Measurements from ENCODE around the gene BCAS3.

The BCAS3 gene

DNA sequence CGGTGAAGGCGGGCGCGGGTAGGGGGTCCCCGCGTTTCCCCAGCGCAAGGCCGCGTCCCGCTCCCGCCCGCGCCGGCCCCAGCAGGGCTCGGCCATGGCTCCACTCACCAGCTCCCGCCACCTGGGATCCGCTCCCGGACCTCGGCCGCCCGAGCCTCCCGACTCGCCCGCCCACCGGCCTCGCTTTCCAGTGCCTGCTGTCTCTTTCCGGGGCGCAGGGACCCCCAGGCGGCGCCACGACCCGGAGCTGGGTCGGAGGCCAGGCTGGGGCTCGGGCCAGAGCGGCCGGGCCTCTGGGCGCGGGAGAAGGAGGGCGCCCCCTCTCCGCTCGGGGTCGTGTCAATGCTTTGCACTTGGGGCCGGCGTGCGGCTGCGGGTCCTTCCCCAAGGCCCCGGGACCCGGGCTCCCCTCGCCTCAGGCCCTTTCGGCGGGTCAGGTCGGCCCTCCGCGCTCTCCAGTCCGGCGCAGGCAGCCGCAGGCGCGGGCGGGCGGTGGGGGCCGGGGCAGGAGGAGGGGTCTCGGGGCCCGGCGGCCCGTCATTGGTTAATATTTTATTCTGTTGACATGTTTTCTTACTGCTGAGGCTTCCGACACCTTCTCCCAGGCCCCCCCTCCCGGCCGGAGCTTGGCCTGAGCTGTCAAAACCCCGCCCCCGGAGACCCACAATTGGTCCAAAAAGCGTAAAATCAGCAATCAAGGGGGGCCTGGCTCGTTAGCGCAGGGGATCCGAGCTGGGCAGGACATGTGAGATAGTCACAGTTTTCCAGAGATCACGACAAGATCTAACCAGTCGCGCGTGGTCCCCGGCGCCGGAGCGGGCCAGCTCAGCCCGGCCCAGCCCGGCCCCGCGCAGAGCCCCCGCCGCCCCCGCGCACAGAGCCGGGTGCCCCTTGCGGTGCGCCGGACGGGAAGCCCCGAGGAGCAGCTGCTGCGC, 721.7 kb downstream of the BCAS3 start, which contains the start of gene TBX2:
TSS of gene TBX2 (plus strand) at position 713 of the 935 bp plus-strand sequence. CDS start 334 bp downstream, outside the sequence.
- no peak for FAIRE-seq
- TF ChIP-seq POLR2AphosphoS5 (IDR thresholded peaks at IDR 0.05; ENCODE audit: low read depth, low read length), result no peak
- TF ChIP-seq TAF1 (IDR thresholded peaks at IDR 0.05; ENCODE audit: low read depth, low read length), result no peak
- DNase-seq (ENCODE audit: insufficient read length, low spot score), result no peak

DNA sequence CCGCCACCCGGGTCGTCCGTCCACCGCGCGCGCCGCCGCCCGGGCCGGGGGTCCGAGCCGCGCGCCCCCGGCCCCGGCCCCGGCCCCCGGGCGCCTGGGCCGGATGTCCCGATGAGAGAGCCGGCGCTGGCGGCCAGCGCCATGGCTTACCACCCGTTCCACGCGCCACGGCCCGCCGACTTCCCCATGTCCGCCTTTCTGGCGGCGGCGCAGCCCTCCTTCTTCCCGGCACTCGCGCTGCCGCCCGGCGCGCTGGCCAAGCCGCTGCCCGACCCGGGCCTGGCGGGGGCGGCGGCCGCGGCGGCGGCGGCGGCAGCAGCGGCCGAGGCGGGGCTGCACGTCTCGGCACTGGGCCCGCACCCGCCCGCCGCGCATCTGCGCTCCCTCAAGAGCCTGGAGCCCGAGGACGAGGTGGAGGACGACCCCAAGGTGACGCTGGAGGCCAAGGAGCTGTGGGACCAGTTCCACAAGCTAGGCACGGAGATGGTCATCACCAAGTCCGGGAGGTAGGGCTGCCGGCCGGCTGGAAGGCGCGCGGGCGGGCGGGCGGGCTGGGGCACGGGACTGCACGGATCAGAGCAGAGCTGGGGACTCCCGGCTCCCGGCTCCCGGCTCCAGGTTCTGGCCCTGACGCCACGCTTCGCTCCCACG, 722.5 kb downstream of the BCAS3 start:
- FAIRE-seq (no peak), DNase-seq (ENCODE audit: insufficient read length, low spot score) (no peak)
- TF ChIP-seq PAX5 (IDR thresholded peaks at IDR 0.05; ENCODE audit: insufficient read depth, low read length, severe bottlenecking) (no peak), POLR2AphosphoS5 (IDR thresholded peaks at IDR 0.05; ENCODE audit: low read depth, low read length) (no peak), POLR2A (IDR thresholded peaks at IDR 0.05; ENCODE audit: low read depth, low read length) (no peak), POU2F2 (IDR thresholded peaks at IDR 0.05; ENCODE audit: low read depth, low read length) (no peak), TAF1 (IDR thresholded peaks at IDR 0.05; ENCODE audit: low read depth, low read length) (no peak), SPI1 (IDR thresholded peaks at IDR 0.05; ENCODE audit: low read depth, low read length) (no peak)

DNA sequence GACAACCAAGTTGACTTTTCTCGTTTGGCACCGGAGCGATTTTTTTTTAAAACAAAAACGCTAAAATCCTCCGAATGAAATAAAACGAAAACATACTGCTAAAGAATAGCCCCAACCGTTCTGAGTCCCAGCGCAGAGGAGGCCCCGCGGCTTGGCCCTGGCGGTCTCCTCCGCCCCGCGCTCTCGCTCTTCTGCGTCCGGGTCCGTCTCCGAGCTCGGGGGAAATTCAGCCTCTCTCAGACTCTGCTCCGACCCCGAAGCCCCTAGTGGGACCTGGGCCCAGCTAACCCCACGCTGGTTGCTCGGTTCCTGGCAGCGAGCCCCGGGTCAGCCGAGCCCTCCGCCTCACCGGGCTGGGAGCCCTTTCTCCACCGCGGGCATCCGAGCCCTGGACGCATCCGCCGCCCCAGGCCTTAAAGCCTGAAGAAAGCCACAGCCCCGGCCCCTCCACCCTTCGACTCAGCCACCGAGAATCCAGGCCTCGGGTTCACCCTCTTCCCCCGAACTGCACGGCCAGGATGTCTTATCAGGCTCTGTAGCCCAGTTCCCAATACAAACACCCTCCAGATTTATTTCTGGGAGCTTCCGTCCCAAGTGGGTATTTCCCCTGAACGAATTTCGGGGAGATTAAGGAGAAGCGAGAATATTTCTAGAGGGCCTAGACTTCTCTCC, 723.2 kb downstream of the BCAS3 start:
- DNase-seq (ENCODE audit: insufficient read length, low spot score) (no peak), FAIRE-seq (no peak)
- TF ChIP-seq POLR2A (IDR thresholded peaks at IDR 0.05; ENCODE audit: low read depth, low read length), result no peak
- TF ChIP-seq TAF1 (IDR thresholded peaks at IDR 0.05; ENCODE audit: low read depth, low read length), result no peak
- TF ChIP-seq SPI1 (IDR thresholded peaks at IDR 0.05; ENCODE audit: low read depth, low read length), result no peak
- TF ChIP-seq POLR2AphosphoS5 (IDR thresholded peaks at IDR 0.05; ENCODE audit: low read depth, low read length), result no peak
- TF ChIP-seq POU2F2 (IDR thresholded peaks at IDR 0.05; ENCODE audit: low read depth, low read length), result no peak
- no peak for TF ChIP-seq PAX5 (IDR thresholded peaks at IDR 0.05; ENCODE audit: insufficient read depth, low read length, severe bottlenecking)

DNA sequence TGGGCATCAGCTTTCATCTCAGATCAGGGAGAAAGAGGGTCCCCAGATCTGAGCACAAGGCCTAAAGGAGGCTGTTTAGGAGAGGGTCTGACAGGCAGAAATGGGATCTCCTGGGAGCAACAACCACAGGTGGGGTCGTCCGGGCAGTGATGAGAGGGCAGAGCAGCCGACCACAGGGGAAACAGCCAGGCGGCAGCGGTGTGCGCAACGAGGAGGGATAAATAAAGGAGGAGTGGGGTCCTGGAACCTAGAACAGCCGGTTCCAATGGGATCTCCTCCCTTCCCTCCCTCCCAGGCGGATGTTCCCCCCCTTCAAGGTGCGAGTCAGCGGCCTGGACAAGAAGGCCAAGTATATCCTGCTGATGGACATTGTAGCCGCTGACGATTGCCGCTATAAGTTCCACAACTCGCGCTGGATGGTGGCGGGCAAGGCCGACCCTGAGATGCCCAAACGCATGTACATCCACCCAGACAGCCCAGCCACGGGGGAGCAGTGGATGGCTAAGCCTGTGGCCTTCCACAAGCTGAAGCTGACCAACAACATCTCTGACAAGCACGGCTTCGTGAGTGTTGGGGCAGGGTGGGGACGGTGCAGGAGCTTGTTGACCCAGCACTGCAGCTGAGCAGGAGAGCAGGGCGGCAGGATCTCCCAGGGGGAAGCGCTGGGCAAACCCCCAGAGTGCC, 723.9 kb downstream of the BCAS3 start:
- no peak for FAIRE-seq
- no peak for DNase-seq (ENCODE audit: insufficient read length, low spot score)
- TF ChIP-seq POLR2A (IDR thresholded peaks at IDR 0.05; ENCODE audit: low read depth, low read length) (no peak), TAF1 (IDR thresholded peaks at IDR 0.05; ENCODE audit: low read depth, low read length) (no peak), SPI1 (IDR thresholded peaks at IDR 0.05; ENCODE audit: low read depth, low read length) (no peak), POLR2AphosphoS5 (IDR thresholded peaks at IDR 0.05; ENCODE audit: low read depth, low read length) (no peak), POU2F2 (IDR thresholded peaks at IDR 0.05; ENCODE audit: low read depth, low read length) (no peak)

DNA sequence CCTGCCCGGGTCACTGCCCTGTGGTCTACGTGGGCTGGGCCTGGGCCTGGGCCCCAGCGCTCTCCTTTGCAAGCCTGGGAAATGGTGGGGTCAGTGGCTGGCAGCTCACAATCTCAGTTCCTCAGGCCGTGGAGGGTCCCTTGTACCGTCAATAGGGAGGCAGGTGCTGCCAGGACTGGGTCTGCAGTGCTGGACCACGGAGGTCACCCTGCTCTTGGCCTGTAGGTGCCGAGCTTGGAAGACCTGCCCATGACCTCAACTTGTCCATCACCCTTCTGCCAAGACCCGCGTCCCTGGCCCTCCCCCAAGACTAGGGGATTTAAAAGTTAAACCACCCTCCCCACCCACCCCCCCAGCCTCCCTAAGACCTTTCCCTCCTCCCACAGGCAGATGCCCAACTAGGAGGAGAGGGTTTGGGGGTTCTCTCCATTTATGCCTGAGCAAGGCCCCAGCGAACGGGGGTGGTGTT, 724.5 kb downstream of the BCAS3 start:
- TF ChIP-seq PAX5 (IDR thresholded peaks at IDR 0.05; ENCODE audit: insufficient read depth, low read length, severe bottlenecking), result no peak
- no peak for TF ChIP-seq POLR2A (IDR thresholded peaks at IDR 0.05; ENCODE audit: low read depth, low read length)
- TF ChIP-seq POLR2AphosphoS5 (IDR thresholded peaks at IDR 0.05; ENCODE audit: low read depth, low read length), result no peak
- no peak for TF ChIP-seq TAF1 (IDR thresholded peaks at IDR 0.05; ENCODE audit: low read depth, low read length)
- no peak for TF ChIP-seq POU2F2 (IDR thresholded peaks at IDR 0.05; ENCODE audit: low read depth, low read length)
- no peak for TF ChIP-seq SPI1 (IDR thresholded peaks at IDR 0.05; ENCODE audit: low read depth, low read length)
- DNase-seq (ENCODE audit: insufficient read length, low spot score) (no peak), FAIRE-seq (no peak)

DNA sequence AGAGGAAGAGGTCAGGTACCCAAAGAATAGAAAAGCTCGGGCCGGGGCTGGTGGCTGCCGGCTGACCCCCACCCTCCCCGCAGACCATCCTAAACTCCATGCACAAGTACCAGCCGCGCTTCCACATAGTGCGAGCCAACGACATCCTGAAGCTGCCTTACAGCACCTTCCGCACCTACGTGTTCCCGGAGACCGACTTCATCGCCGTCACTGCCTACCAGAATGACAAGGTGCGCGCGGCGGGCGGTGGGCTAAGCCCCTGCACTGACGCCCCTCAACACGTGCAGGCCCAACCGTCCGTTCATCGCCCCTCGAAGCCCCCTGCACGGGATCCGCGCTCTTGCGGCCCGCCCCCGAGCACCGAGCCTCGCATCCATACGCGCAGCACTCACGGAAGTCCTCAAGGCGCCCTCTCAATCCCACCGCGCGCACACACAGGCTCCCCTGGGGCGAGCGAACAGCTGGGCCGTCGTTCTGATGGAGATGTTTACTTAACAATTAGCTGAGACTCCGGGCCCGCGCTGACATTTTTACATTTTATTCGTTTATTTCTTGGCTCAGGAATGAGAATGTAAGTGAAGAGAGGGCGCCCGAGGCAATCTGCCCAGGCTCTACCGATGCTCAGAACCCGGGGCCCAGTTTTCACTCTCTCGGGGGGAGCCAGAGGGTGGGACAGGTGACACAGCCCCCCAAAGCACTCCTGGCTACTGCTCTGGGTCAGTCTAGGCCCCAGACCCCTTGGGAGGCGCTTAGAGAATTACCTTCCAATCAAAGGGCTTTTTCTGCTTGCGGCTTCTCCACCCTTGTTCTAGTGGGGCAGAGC, 725.5 kb downstream of the BCAS3 start:
- FAIRE-seq (no peak), DNase-seq (ENCODE audit: insufficient read length, low spot score) (no peak)
- TF ChIP-seq POLR2A (IDR thresholded peaks at IDR 0.05; ENCODE audit: low read depth, low read length), result no peak
- no peak for TF ChIP-seq TAF1 (IDR thresholded peaks at IDR 0.05; ENCODE audit: low read depth, low read length)
- no peak for TF ChIP-seq POU2F2 (IDR thresholded peaks at IDR 0.05; ENCODE audit: low read depth, low read length)
- no peak for TF ChIP-seq POLR2AphosphoS5 (IDR thresholded peaks at IDR 0.05; ENCODE audit: low read depth, low read length)
- TF ChIP-seq PAX5 (IDR thresholded peaks at IDR 0.05; ENCODE audit: insufficient read depth, low read length, severe bottlenecking), result no peak
- TF ChIP-seq SPI1 (IDR thresholded peaks at IDR 0.05; ENCODE audit: low read depth, low read length), result no peak

DNA sequence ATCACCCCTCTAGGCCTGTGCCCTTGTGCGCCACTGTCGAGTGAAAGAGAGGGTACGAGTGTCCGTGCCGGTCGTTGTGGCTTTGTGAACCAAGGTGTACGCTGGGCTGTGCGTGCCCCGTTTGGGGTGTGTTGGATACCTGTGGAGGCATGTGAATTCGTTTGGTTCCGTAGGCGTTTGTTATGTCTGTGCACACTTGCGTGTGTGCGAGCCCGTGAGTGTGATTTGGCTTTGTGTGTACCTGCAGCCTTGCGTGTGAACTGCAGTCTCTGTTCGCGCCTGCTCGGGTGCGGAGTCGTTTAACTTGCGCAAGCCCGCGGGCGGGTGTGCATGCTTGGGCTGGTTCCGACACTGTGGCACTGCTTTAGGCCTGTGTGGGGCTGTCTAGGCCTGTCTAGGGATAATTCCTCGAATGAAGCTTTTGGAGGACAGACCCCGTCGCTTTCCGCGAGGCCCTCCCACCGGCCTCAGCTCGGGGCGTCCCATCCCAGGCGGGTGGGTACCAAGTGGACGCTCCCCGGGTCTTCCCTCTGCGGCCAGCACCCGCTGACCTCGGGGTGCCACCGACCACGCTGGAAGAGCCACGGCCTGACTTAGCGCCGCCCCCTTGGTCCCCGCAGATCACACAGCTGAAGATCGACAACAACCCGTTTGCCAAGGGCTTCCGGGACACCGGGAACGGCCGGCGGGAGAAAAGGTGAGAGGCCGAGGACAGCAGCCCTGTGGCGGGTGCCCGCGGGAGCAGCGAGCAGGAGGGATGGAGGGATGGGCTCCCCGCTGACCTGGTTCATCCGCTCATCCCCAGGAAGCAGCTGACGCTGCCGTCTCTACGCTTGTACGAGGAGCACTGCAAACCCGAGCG, 726.4 kb downstream of the BCAS3 start:
- FAIRE-seq (no peak), DNase-seq (ENCODE audit: insufficient read length, low spot score) (peak; percentile 18)
- no peak for TF ChIP-seq SPI1 (IDR thresholded peaks at IDR 0.05; ENCODE audit: low read depth, low read length)
- no peak for TF ChIP-seq POU2F2 (IDR thresholded peaks at IDR 0.05; ENCODE audit: low read depth, low read length)
- no peak for TF ChIP-seq POLR2AphosphoS5 (IDR thresholded peaks at IDR 0.05; ENCODE audit: low read depth, low read length)
- no peak for TF ChIP-seq POLR2A (IDR thresholded peaks at IDR 0.05; ENCODE audit: low read depth, low read length)
- TF ChIP-seq PAX5 (IDR thresholded peaks at IDR 0.05; ENCODE audit: insufficient read depth, low read length, severe bottlenecking), result no peak
- no peak for TF ChIP-seq TAF1 (IDR thresholded peaks at IDR 0.05; ENCODE audit: low read depth, low read length)

DNA sequence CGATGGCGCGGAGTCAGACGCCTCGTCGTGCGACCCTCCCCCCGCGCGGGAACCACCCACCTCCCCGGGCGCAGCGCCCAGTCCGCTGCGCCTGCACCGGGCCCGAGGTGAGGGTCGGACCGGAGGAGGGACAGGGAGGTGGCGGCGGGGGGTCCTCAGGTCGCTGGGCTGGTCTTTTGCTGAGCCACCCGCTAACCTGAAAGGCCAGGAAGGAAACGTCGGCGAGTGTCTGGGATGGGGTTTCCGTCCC, 726.9 kb downstream of the BCAS3 start:
- FAIRE-seq (no peak), DNase-seq (ENCODE audit: insufficient read length, low spot score) (peak; percentile 16)
- TF ChIP-seq TAF1 (IDR thresholded peaks at IDR 0.05; ENCODE audit: low read depth, low read length) (no peak), POU2F2 (IDR thresholded peaks at IDR 0.05; ENCODE audit: low read depth, low read length) (no peak), POLR2A (IDR thresholded peaks at IDR 0.05; ENCODE audit: low read depth, low read length) (no peak), SPI1 (IDR thresholded peaks at IDR 0.05; ENCODE audit: low read depth, low read length) (no peak), POLR2AphosphoS5 (IDR thresholded peaks at IDR 0.05; ENCODE audit: low read depth, low read length) (no peak), PAX5 (IDR thresholded peaks at IDR 0.05; ENCODE audit: insufficient read depth, low read length, severe bottlenecking) (no peak)
